HG03565 (cell line): Measurements from ENCODE around the gene IFITM10.

ENCODE experiments used
- ATAC-seq: cut with Tn5 transposase; IDR thresholded peaks from one replicate; pipeline ENCODE4 v1.9.1; 2021; ENCODE audit warnings: mild to moderate bottlenecking, moderate library complexity; ENCODE audit not compliant: unreplicated experiment

Gene IFITM10

GRCh38 chr11:1750481-1750839 is at the start of gene IFITM10:
Gene IFITM10 (minus strand): TSS chr11:1750595. CDS start chr11:1750442, 153 bp downstream.
- no peak for ATAC-seq

GRCh38 chr11:1797391-1798125 is 47.2 kb upstream of the IFITM10 start:
- no peak for ATAC-seq

GRCh38 chr11:1796413-1797011 is 46.1 kb upstream of the IFITM10 start:
- ATAC-seq, result no peak

GRCh38 chr11:1793081-1793480 is 42.7 kb upstream of the IFITM10 start:
- ATAC-seq, result no peak

- no peak for ATAC-seq
Measured at GRCh38 chr11:1792461-1792860, 42.1 kb upstream of the IFITM10 start.

GRCh38 chr11:1791912-1792311 is 41.5 kb upstream of the IFITM10 start:
- ATAC-seq, result no peak

- no peak for ATAC-seq
Measured at GRCh38 chr11:1786466-1786865, 36.1 kb upstream of the IFITM10 start.

GRCh38 chr11:1785749-1786413 is 35.5 kb upstream of the IFITM10 start:
- no peak for ATAC-seq

- ATAC-seq, result no peak
Measured at GRCh38 chr11:1784761-1785650, 34.6 kb upstream of the IFITM10 start.

- ATAC-seq, result no peak
Measured at GRCh38 chr11:1783725-1784529, 33.5 kb upstream of the IFITM10 start.

- ATAC-seq, result no peak
Measured at GRCh38 chr11:1782831-1783724, 32.7 kb upstream of the IFITM10 start.

- no peak for ATAC-seq
Measured at GRCh38 chr11:1782031-1782590, 31.7 kb upstream of the IFITM10 start.

GRCh38 chr11:1781593-1781975 is 31.2 kb upstream of the IFITM10 start:
- ATAC-seq, result no peak

GRCh38 chr11:1780700-1781592 is 30.6 kb upstream of the IFITM10 start:
- ATAC-seq, result no peak

- no peak for ATAC-seq
Measured at GRCh38 chr11:1779806-1780699, 29.7 kb upstream of the IFITM10 start.

- no peak for ATAC-seq
Measured at GRCh38 chr11:1779034-1779805, 28.8 kb upstream of the IFITM10 start.
